HL-60 (cell line): ENCODE results near the gene IQCE.
"Not testable (repeated sequence)": the region's sequence is repeated elsewhere in the genome, so short reads cannot be mapped to it uniquely, and the experiment has no call there.

Source experiments
- REST ChIP-seq: IDR thresholded peaks from 2 replicates; pipeline ENCODE4 v1.6.1; 2012; ENCODE audit warnings: low read depth; ENCODE audit not compliant: insufficient replicate concordance
- TF ChIP-seq, protein P1 (sequence below): IDR thresholded peaks from one replicate; pipeline ENCODE4 v1.5.1; 2011; ENCODE audit warnings: low read length, control low read depth, inconsistent platforms; ENCODE audit not compliant: insufficient read depth

DNA sequence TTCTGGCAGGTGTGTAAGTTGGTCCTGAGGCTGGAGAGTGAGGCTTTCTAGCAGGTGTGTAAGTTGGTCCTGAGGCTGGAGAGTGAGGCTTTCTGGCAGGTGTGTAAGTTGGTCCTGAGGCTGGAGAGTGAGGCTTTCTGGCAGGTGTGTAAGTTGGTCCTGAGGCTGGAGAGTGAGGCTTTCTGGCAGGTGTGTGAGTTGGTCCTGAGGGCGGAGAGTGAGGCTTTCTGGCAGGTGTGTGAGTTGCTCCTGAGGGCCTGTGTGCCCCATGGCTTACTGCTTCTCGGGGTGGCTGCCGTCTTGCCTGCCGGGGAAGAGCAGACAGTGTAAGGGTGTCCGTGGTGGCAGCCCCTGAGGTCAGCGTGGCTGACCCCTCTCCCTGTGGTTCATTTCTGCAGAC, 50.9 kb downstream of the IQCE start:
- TF ChIP-seq REST, result not testable (repeated sequence)
- TF ChIP-seq, protein P1, sequence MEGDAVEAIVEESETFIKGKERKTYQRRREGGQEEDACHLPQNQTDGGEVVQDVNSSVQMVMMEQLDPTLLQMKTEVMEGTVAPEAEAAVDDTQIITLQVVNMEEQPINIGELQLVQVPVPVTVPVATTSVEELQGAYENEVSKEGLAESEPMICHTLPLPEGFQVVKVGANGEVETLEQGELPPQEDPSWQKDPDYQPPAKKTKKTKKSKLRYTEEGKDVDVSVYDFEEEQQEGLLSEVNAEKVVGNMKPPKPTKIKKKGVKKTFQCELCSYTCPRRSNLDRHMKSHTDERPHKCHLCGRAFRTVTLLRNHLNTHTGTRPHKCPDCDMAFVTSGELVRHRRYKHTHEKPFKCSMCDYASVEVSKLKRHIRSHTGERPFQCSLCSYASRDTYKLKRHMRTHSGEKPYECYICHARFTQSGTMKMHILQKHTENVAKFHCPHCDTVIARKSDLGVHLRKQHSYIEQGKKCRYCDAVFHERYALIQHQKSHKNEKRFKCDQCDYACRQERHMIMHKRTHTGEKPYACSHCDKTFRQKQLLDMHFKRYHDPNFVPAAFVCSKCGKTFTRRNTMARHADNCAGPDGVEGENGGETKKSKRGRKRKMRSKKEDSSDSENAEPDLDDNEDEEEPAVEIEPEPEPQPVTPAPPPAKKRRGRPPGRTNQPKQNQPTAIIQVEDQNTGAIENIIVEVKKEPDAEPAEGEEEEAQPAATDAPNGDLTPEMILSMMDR, result not testable (repeated sequence)
